Pancreas (tissue), 10 donors: Measurements from ENCODE around the gene GPATCH11. TPM values are rescaled to one million over a fixed set of nuclear protein-coding genes. Genes with fewer than 3 reads are reported as not detected.
A peak's percentile ranks its signal among the peaks of the same experiment; 100 is the strongest.

ENCODE experiments used
- ATAC-seq, 4 donors: fragments of 200-7000 bp; cut with Tn5 transposase; one replicate each; pipeline versions ENCODE4 v1.8.0 to v1.9.1; 2020; ENCODE audit warnings: mild to moderate bottlenecking in 4 of 4, moderate library complexity in 4 of 4
- DNase-seq, 6 donors: peaks; one replicate each; pipeline ENCODE4 v3.0.0-alpha.2; 2020
- FAIRE-seq: peaks from 2 replicates; lab custom pipeline; 2012; peaks lifted over from hg19 to GRCh38; lab: Jason Lieb, UNC
- H3K27ac ChIP-seq, 4 donors: fragments of 200-600 bp; sonication (generic); 1 replicate in 3 of 4; 2 replicates in 1 of 4; pipeline versions ENCODE4 v1.5.0 to v1.8.0; 2020
- H3K27me3 ChIP-seq, 4 donors: fragments of 200-600 bp; one replicate each; pipeline ENCODE4 v1.8.0; 2021
- H3K36me3 ChIP-seq, 3 donors: fragments of 200-600 bp; sonication (generic) in 1 of 3; one replicate each; pipeline versions ENCODE4 v1.5.0 to v1.8.0; 2020 to 2021
- H3K4me1 ChIP-seq, 3 donors: fragments of 200-600 bp; one replicate each; pipeline ENCODE4 v1.8.0; 2021
- H3K4me3 ChIP-seq, 4 donors: fragments of 200-600 bp; sonication (generic) in 2 of 4; one replicate each; pipeline versions ENCODE4 v1.5.0 to v1.8.0; 2020 to 2021
- H3K9me3 ChIP-seq, 4 donors: fragments of 200-600 bp; one replicate each; pipeline ENCODE4 v1.8.0; 2021
- CTCF ChIP-seq, 4 donors: fragments of 200-600 bp; sonication (generic) in 3 of 4; IDR thresholded peaks; one replicate each; pipeline versions ENCODE4 v1.5.0 to v1.8.0; 2021; ENCODE audit warnings: antibody characterized with exemption in 4 of 4
- WGBS, 2 donors: extraction: QIAGEN DNeasy Blood & Tissue Kit; methylation state at CpG; one replicate each; pipeline ENCODE4 v1.1.7; 2013; 5-methylcytosine and 5-hydroxymethylcytosine counted together
- intact Hi-C, 3 donors: fragments of 100-400 bp; cut with DNase I; formaldehyde crosslinking; loops; one replicate each; pipeline versions ENCODE4 v1.11.1 to v1.14.2; 2022
- polyA plus RNA-seq, 2 donors: library from polyadenylated mRNA; stranded (reverse); fragments of 200-250 nt; gene quantifications; one replicate each; pipeline ENCODE4 v1.2.3, GENCODE V29; 2013
- total RNA-seq, 6 donors: library from RNA; stranded (reverse); fragmentation: NEBNext Ultra II Directional in 4 of 6; extraction: Animal tissue kit (Norgen Biotek cat#: 25700) in 4 of 6; gene quantifications; one replicate each; pipeline versions ENCODE4 v1.2.1 to v1.2.4, GENCODE V29; 2021 to 2023
- donor health status: healthy with polysubstance abuse.
- donor health status: DM: no; HTN: no; CAD: no; lungs with moderate emphysema.
- donor health status: DM: no; HTN: no; CAD: no.
- donor health status: control.
- donor health status: control.
- donor health status: Bipolar disorder and iron deficiency.
- donor health status: DM: yes; HTN: yes; CAD: no.
- donor health status: DM: no; HTN: no; CAD: no.
- donor health status: DM: no; HTN: no; CAD: no.
- donor health status: DM: yes; HTN: yes; CAD: no.

The GPATCH11 gene
- 1 to 10 TPM; 1.4 to 2.8 (median 2.0) TPM for total RNA-seq
- 1 to 10 TPM; 1.5 to 2.0 TPM for polyA plus RNA-seq

- intact Hi-C loops: no loop called here
- FAIRE-seq (no peak), ATAC-seq (peak; percentile 97 to 100 (median 99))
Observed at GRCh38 chr2:37083873-37084794, at the start of gene GPATCH11, which contains the start of gene HEATR5B. Gene GPATCH11, plus strand, starts transcription at chr2:37084518. Its CDS starts 3,864 bp downstream, at chr2:37088382. Gene HEATR5B, minus strand, starts transcription at chr2:37084372. Its CDS starts 958 bp downstream, at chr2:37083414.

GRCh38 chr2:37037771-37038170 lies 46.5 kb upstream of the GPATCH11 start:
- H3K4me3 ChIP-seq: no peak overlapping the region
- no peak for FAIRE-seq
- no peaks in the 10 kb centered on the region for H3K4me1 ChIP-seq
- TF ChIP-seq CTCF (IDR thresholded peaks at IDR 0.05): no peak
- no peak overlapping the region for H3K27ac ChIP-seq
- ATAC-seq: no peak
- H3K27me3 ChIP-seq: no peaks in the 10 kb centered on the region
- intact Hi-C loops: no loop called here
- DNase-seq: no peak
- H3K36me3 ChIP-seq: peaks cover 3 to 16% (median 3%) of the 10 kb centered on the region in 3 donors
- no peaks in the 10 kb centered on the region for H3K9me3 ChIP-seq
- WGBS, 2 donors: 86 to 87% methylated on average over 2 of the region's 2 CpGs

More at GRCh38 chr2:37083873-37084794, at the start of gene GPATCH11, which contains the start of gene HEATR5B:
- peak; percentile 94 to 99 (median 96) for DNase-seq
- Histone ChIP-seq H3K27ac (peak within 1 kb of the TSS; percentile 65 to 92 (median 87)), H3K4me3 (peak within 1 kb of the TSS; percentile 70 to 93 (median 92)), H3K4me1 (peaks cover 10 to 16% (median 12%) of the 10 kb centered on the region in 3 donors), H3K27me3 (no peaks in the 10 kb centered on the region), H3K9me3 (no peaks in the 10 kb centered on the region), H3K36me3 (no peaks in the 10 kb centered on the region)
- no peak for TF ChIP-seq CTCF (IDR thresholded peaks at IDR 0.05)
- 0 to 1% methylated on average over 73 to 74 of the region's 74 CpGs for WGBS, 2 donors

DNA sequence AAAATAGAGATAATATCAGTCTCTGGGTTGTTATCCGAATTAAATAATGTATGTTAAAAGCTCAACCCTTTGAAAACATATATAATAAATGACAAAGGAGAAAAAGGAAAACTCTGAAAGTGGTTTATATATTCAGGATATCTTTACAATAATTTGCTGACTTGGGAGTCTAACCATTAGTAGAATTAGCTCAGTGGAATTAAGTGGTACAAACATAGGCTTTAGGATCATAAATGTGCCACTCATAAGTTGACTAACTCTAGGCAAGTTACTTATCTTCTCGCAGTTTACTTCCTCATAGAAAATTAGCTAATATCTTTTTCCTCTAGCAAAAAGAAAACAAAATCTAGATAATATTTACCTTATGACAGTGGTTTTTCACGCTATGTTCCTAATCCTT lies 44.7 kb upstream of the GPATCH11 start:
- Histone ChIP-seq H3K4me3 (no peak overlapping the region), H3K36me3 (peaks cover 3 to 10% (median 3%) of the 10 kb centered on the region in 3 donors), H3K9me3 (no peaks in the 10 kb centered on the region), H3K4me1 (no peaks in the 10 kb centered on the region), H3K27me3 (no peaks in the 10 kb centered on the region), H3K27ac (no peak overlapping the region)
- WGBS, 2 donors: 79% methylated on average over 3 of the region's 3 CpGs
- intact Hi-C loops: no loop called here
- TF ChIP-seq CTCF (IDR thresholded peaks at IDR 0.05): no peak
- FAIRE-seq (no peak), ATAC-seq (no peak), DNase-seq (no peak)

GRCh38 chr2:37052600-37053332 lies 31.6 kb upstream of the GPATCH11 start:
- WGBS, 2 donors: 55 to 57% methylated on average over 5 of the region's 5 CpGs
- intact Hi-C loops: no loop called here
- no peak for TF ChIP-seq CTCF (IDR thresholded peaks at IDR 0.05)

More at GRCh38 chr2:37052600-37053332, 31.6 kb upstream of the GPATCH11 start:
- DNase-seq: no peak
- no peaks in the 10 kb centered on the region for H3K9me3 ChIP-seq
- no peak for FAIRE-seq
- no peak overlapping the region for H3K27ac ChIP-seq
- peaks cover 0 to 6% (median 0%) of the 10 kb centered on the region in 3 donors for H3K4me1 ChIP-seq
- H3K4me3 ChIP-seq: no peak overlapping the region
- H3K27me3 ChIP-seq: no peaks in the 10 kb centered on the region
- ATAC-seq: peak in 1 of 4 donors; percentile 44
- peaks cover 0 to 37% (median 5%) of the 10 kb centered on the region in 3 donors for H3K36me3 ChIP-seq
